GM19468 (cell line): ENCODE measurements around the gene CCDC154.
A peak's percentile ranks its signal among the peaks of the same experiment; 100 is the strongest.

ENCODE experiments used
- ATAC-seq: cut with Tn5 transposase; IDR thresholded peaks from one replicate; pipeline ENCODE4 v1.9.1; 2021; ENCODE audit warnings: mild to moderate bottlenecking, moderate library complexity, moderate number of reproducible peaks; ENCODE audit not compliant: unreplicated experiment; ENCODE audit errors: extremely low read depth

CCDC154 gene

GRCh38 chr16:1426734-1427471 lies 17.5 kb downstream of the CCDC154 start:
- no peak for ATAC-seq

- ATAC-seq: no peak
These were observed 18.6 kb downstream of the CCDC154 start for GRCh38 chr16:1425616-1426370.

GRCh38 chr16:1424028-1424427 lies 20.3 kb downstream of the CCDC154 start:
- no peak for ATAC-seq

- ATAC-seq: no peak
These were observed 22.3 kb downstream of the CCDC154 start for GRCh38 chr16:1422076-1422475.

GRCh38 chr16:1420111-1420539 lies 24.2 kb downstream of the CCDC154 start:
- no peak for ATAC-seq

GRCh38 chr16:1416521-1416941 lies 27.8 kb downstream of the CCDC154 start:
- ATAC-seq: no peak

GRCh38 chr16:1414532-1415260 lies 29.7 kb downstream of the CCDC154 start, which contains the start of gene UNKL:
TSS of gene UNKL (minus strand) at chr16:1414704. CDS start at chr16:1414691, 13 bp downstream.
- peak; percentile 45 for ATAC-seq

- no peak for ATAC-seq
These were observed 30.4 kb downstream of the CCDC154 start for GRCh38 chr16:1413684-1414531.

- ATAC-seq: no peak
These were observed 31.5 kb downstream of the CCDC154 start for GRCh38 chr16:1412847-1413246.

- no peak for ATAC-seq
These were observed 36.1 kb downstream of the CCDC154 start for GRCh38 chr16:1408171-1408837.

- ATAC-seq: no peak
These were observed 36.6 kb downstream of the CCDC154 start for GRCh38 chr16:1407753-1408152.

- no peak for ATAC-seq
These were observed 40.6 kb downstream of the CCDC154 start for GRCh38 chr16:1403733-1404132.

- no peak for ATAC-seq
These were observed 41.3 kb downstream of the CCDC154 start for GRCh38 chr16:1403036-1403435.

GRCh38 chr16:1401758-1402154 lies 42.6 kb downstream of the CCDC154 start:
- no peak for ATAC-seq

GRCh38 chr16:1401061-1401757 lies 43.1 kb downstream of the CCDC154 start:
- no peak for ATAC-seq

GRCh38 chr16:1398826-1399581 lies 45.4 kb downstream of the CCDC154 start:
- no peak for ATAC-seq

GRCh38 chr16:1398351-1398750 lies 46.0 kb downstream of the CCDC154 start:
- ATAC-seq: no peak

- no peak for ATAC-seq
These were observed 46.6 kb downstream of the CCDC154 start for GRCh38 chr16:1397779-1398178.
